Astrocyte of the cerebellum (primary cell): ENCODE data around the gene GASK1B.

Experiments used
- DNase-seq: peaks from one replicate; pipeline ENCODE4 v3.0.0-alpha.2; 2011; ENCODE audit warnings: low read depth
- H3K4me3 ChIP-seq: 2 replicates; pipeline ENCODE4 v1.5.1; 2011; ENCODE audit warnings: mild to moderate bottlenecking, low read depth, low read length, moderate library complexity
- in situ Hi-C: cut with HindIII; loops from 2 replicates; pipeline ENCODE4 v1.10.0; 2017; ENCODE audit warnings: low sequenced_read_pairs
- TF ChIP-seq, protein P1 (sequence below): IDR thresholded peaks from 2 replicates; pipeline ENCODE4 v1.5.1; 2012; ENCODE audit warnings: low read length, low read depth, moderate library complexity, mild to moderate bottlenecking; ENCODE audit errors: missing control alignments

The GASK1B gene

GRCh38 chr4:158164768-158165213 lies 8.0 kb downstream of the GASK1B start:
- TF ChIP-seq, protein P1, sequence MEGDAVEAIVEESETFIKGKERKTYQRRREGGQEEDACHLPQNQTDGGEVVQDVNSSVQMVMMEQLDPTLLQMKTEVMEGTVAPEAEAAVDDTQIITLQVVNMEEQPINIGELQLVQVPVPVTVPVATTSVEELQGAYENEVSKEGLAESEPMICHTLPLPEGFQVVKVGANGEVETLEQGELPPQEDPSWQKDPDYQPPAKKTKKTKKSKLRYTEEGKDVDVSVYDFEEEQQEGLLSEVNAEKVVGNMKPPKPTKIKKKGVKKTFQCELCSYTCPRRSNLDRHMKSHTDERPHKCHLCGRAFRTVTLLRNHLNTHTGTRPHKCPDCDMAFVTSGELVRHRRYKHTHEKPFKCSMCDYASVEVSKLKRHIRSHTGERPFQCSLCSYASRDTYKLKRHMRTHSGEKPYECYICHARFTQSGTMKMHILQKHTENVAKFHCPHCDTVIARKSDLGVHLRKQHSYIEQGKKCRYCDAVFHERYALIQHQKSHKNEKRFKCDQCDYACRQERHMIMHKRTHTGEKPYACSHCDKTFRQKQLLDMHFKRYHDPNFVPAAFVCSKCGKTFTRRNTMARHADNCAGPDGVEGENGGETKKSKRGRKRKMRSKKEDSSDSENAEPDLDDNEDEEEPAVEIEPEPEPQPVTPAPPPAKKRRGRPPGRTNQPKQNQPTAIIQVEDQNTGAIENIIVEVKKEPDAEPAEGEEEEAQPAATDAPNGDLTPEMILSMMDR: no peak
- H3K4me3 ChIP-seq: no peak overlapping the region
- in situ Hi-C loops: no loop called here
- DNase-seq: no peak

GRCh38 chr4:158163941-158164767 lies 8.7 kb downstream of the GASK1B start:
- no peak overlapping the region for H3K4me3 ChIP-seq
- TF ChIP-seq, protein P1: peak; percentile 6
- no peak for DNase-seq
- in situ Hi-C loops: no loop called here

DNA sequence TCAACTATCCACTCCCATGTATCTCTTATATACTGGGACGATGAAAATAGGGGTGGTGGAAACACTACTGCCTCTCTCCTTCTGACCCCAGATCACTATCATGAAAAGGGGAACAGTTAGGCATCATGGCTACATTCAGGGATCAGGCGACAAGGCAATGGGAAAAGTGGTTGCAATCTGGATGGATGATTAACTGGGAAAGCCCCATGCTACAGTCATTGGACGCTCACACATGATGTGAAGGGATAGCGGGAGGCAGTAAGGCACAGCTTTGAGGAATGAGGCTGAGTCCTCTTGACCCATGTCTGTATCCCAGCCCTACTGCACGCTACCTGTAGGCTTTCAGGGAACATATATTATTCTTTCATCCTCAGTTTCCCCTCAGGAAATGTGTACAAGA lies 10.2 kb downstream of the GASK1B start:
- TF ChIP-seq, protein P1: no peak
- in situ Hi-C loops: no loop called here
- DNase-seq: no peak
- H3K4me3 ChIP-seq: no peak overlapping the region

GRCh38 chr4:158161551-158162354 lies 11.1 kb downstream of the GASK1B start:
- H3K4me3 ChIP-seq: no peak overlapping the region
- in situ Hi-C loops: no loop called here
- DNase-seq: no peak
- TF ChIP-seq, protein P1: no peak

DNA sequence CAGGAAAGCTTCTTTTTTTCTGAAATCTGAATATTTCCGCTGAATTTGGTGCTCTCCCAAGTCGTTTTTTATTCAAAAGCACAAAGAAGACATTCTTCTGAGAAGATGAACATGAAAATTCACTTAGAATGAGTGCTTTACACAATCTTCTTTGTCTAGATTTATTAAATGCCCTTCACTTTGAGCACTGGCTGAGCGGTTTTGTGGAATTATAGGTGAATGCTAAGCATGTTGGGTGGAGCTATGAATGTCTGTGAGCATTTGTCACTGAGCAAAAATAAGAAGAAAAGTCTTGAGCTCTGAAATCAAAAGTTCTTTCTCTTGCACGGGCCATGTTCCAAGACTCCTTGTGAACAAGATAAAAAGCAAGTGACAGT lies 13.1 kb downstream of the GASK1B start:
- TF ChIP-seq, protein P1: no peak
- H3K4me3 ChIP-seq: no peak overlapping the region
- no peak for DNase-seq
- in situ Hi-C loops: loop anchor here (5.0 kb wide), 1 partner anchor 37 kb away; no protein-coding TSS in a partner anchor

GRCh38 chr4:158159054-158159717 lies 13.6 kb downstream of the GASK1B start:
- peak; percentile 49 for DNase-seq
- no peak overlapping the region for H3K4me3 ChIP-seq
- in situ Hi-C loops: loop anchor here (5.0 kb wide), 1 partner anchor 37 kb away; no protein-coding TSS in a partner anchor
- TF ChIP-seq, protein P1: no peak
